ENCODE measurements around the gene DCAF8.

DNA sequence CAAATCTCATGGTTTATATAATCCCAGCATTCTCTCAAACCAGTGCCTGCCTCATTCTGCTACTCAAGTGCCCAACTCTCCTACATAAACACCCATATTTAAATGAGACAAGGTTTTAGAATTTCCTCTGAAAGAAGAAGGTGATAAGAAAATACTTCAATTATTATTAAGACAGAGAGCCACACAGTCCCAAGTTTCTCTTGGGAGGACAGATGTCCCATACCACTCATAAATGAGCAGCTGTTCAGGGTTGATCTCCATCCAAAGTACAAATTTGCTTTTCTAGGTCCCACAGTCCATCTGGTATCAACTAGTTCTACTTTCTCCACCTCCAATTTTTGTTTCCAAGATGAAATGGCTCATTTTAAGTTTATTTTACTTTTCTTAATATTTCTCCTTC, 11.3 kb downstream of the DCAF8 start:
- TF ChIP-seq CTCF (conservative IDR thresholded peaks at IDR 0.05; ENCODE audit: low read length) (no peak), EZH2phosphoT487 (IDR thresholded peaks at IDR 0.05; ENCODE audit: borderline replicate concordance) (no peak)

All from Loucy (cell line).